Measurements from ENCODE around the gene PARN.

PARN gene

DNA sequence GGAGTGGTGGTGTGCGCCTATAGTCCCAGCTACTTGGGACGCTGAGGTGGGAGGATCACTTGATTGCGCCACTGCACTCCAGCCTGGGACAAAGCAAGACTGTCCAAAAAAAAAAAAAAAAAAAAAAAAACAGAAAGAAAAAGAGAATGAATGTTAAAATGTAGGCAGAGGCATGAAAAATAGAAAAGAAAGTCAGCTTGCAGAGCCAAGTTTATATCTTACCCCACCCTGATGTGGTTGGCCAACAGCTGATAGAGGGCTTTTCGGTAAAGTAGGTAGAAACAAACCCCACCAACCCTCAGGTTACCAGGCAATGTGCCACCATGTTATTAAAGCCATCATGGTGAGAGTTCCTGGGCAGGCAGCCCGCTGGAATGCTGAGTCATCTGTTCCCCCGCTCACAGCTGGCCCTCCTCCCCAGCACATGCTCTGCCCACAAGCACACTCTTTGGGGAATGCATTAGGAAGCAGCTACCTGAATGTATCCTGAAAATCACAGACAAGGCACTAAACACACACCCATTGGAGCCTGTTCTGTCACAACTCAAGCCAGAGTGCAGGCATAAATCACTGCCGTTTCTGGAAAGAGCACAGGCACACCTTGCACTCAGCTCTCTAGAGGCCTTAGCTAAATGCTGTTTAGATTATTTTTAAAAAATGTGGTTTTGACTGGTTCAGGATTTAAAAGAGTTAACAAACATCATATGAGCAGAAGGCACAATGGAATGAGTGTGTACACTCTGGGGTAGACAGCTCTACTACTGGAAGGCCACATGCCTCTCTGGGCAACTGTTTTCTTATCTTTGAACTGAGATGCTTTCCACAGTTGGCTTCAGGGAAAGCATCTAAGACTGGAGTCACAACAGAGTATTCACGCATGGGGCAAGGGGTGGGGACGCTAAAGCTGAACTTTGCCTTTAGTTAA is 128.5 kb downstream of the PARN start:
- DNase-seq (ENCODE audit: extremely low spot score), result no peak
- CTCF ChIA-PET, result interaction anchor here (1.1 to 2.5 kb wide), 8 partner anchors 9 to 252 kb away, joined by 3 to 8 read pairs (median 5); no protein-coding TSS in a partner anchor
- TF ChIP-seq, protein P1, sequence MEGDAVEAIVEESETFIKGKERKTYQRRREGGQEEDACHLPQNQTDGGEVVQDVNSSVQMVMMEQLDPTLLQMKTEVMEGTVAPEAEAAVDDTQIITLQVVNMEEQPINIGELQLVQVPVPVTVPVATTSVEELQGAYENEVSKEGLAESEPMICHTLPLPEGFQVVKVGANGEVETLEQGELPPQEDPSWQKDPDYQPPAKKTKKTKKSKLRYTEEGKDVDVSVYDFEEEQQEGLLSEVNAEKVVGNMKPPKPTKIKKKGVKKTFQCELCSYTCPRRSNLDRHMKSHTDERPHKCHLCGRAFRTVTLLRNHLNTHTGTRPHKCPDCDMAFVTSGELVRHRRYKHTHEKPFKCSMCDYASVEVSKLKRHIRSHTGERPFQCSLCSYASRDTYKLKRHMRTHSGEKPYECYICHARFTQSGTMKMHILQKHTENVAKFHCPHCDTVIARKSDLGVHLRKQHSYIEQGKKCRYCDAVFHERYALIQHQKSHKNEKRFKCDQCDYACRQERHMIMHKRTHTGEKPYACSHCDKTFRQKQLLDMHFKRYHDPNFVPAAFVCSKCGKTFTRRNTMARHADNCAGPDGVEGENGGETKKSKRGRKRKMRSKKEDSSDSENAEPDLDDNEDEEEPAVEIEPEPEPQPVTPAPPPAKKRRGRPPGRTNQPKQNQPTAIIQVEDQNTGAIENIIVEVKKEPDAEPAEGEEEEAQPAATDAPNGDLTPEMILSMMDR (IDR thresholded peaks at IDR 0.05; ENCODE audit: control extremely low read depth, extremely low read depth, low read depth, missing control alignments), result no peak
- POLR2A ChIA-PET, result no interaction called here

DNA sequence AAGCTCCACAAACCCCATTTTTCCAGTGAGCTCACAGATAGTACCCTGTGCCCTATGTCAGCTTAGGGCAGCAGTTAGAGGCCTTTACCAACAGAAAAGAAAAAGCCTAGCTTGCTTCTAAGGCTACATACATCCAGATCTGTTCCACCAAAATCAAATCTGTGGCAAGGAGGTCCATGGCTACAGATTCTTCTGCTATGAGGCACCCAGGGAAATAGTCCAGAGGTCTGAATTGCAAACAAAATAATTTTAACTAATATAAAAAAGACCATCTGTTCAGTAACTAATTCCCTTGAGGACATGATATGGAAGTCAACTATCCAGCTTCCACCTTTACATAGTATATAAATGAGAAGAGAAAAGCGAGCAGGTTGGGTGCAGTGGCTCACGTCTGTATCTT is 129.3 kb downstream of the PARN start:
- CTCF ChIA-PET, result interaction anchor here (1.0 to 1.9 kb wide), 3 partner anchors 10 to 14 kb away, joined by 3 to 7 read pairs (median 5); no protein-coding TSS in a partner anchor
- TF ChIP-seq, protein P1 (IDR thresholded peaks at IDR 0.05; ENCODE audit: control extremely low read depth, extremely low read depth, low read depth, missing control alignments), result no peak
- DNase-seq (ENCODE audit: extremely low spot score), result no peak
- POLR2A ChIA-PET, result no interaction called here

DNA sequence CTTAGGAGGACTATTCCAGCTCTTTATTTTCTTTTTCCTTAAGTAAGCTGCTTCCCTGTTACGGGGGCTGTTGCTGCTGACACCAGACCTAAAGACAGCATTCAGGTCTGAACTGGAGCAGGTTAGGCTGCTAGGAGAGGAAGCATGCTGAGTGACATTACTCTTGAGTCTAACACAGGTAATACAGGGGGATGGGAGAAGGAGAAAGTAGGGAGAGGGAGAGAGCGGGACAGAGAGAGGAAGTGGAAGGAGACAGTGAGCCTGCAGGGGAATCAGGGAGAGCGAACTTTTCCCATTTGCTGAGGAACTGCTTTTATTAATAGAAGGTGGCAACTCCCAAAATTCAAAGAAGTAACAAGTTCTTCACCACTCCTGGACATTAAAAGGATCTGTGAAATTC is 130.9 kb downstream of the PARN start:
- TF ChIP-seq, protein P1 (IDR thresholded peaks at IDR 0.05; ENCODE audit: control extremely low read depth, extremely low read depth, low read depth, missing control alignments), result no peak
- ChIA-PET CTCF (interaction anchor here (1.1 to 3.2 kb wide), 2 partner anchors 10 to 23 kb away, joined by 3 to 10 read pairs; no protein-coding TSS in a partner anchor), POLR2A (no interaction called here)
- DNase-seq (ENCODE audit: extremely low spot score), result no peak

DNA sequence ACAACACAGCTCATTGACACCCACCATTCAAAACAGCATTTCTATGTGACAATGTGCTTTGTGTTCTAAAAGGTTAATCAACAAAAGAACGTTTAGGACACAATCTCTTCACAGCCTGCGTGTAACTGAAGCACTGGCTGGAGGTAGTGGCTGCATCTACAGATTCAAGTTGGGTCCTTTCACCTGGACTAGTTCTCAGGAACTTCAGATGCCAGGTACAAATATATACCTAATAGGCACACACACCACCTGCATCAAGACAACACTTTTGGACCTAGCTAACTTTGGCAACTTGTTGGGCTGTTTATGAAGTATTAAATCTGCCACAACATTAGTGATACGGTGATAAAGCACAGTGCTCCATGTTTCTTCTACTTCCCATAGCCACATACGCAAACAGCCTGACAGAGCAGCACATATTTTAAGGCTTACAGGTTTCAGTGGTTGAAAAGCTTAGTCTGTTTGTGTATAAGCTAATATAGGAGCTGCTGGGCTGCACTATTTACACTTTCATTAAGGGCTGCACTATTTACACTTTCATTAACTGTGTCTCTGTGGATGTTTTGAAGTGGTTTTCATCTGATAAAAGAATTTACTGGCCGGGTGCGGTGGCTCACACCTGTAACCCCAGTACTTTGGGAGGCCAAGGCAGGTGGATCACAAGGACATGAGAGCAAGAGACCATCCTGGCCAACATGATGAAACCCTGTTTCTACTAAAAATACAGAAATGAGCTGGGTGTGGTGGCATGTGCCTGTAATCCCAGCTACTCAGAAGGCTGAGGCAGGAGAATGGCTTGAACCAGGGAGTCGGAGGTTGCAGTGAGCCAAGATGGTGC is 132.6 kb downstream of the PARN start:
- TF ChIP-seq, protein P1 (IDR thresholded peaks at IDR 0.05; ENCODE audit: control extremely low read depth, extremely low read depth, low read depth, missing control alignments), result no peak
- POLR2A ChIA-PET, result interaction anchor here (0.6 to 0.7 kb wide), 2 partner anchors 95 to 1329 kb away, joined by 4 to 5 read pairs; no protein-coding TSS in a partner anchor
- CTCF ChIA-PET, result interaction anchor here (0.8 to 3.2 kb wide), 4 partner anchors 9 to 196 kb away, joined by 3 to 10 read pairs (median 4); no protein-coding TSS in a partner anchor
- no peak for DNase-seq (ENCODE audit: extremely low spot score)

DNA sequence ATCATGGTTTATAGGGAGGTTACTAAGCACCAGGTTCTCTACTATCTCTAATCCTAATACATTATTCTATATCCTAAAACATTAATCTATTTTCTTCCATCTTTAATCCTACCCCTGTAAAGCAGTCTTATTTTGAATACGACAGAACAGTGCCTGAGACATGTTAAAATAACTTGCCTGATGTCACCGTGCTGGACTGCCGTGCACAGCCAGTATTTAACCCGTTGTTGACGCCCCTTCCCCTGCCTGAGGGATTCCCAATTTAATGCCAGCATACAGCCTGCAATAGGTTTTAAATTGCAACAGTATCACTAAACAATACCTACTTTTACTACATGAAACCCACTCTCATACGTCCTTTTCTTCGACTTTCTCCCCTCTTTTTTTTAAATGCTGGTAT is 133.3 kb downstream of the PARN start:
- POLR2A ChIA-PET, result no interaction called here
- TF ChIP-seq, protein P1 (IDR thresholded peaks at IDR 0.05; ENCODE audit: control extremely low read depth, extremely low read depth, low read depth, missing control alignments), result no peak
- CTCF ChIA-PET, result interaction anchor here (3.2 kb wide), 1 partner anchor 8 kb away, joined by 10 read pairs; no protein-coding TSS in a partner anchor
- no peak for DNase-seq (ENCODE audit: extremely low spot score)

All from GM10248 (cell line).